ENCODE measurements around the gene APOH. TPM values are rescaled to one million over a fixed set of nuclear protein-coding genes. Genes with fewer than 3 reads are reported as not detected.

Gene APOH
- total and polyA plus RNA-seq, 2 of the 13 experiments (the other 11 are each of a cell fraction or from before 2014, with no cell fraction given): 4,846 to 5,748 TPM

DNA sequence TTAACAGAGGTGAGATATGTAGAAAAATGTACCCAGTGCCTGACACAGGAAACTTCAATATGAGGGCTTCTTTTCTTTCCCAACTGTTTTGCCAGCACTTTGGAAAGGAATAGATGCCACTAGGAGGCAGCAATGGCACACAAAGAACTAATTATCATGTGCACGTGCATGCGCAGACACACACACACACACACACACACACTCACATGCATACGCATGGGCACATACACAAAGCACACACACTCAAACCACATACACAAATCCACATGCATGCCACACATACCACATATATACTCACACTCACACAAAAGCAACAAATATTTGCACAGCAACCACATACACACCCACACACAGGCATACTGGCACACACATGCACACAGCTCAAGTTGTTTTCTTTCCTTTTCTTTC is 28.5 kb downstream of the APOH start (continued):
- TF ChIP-seq, protein P1, sequence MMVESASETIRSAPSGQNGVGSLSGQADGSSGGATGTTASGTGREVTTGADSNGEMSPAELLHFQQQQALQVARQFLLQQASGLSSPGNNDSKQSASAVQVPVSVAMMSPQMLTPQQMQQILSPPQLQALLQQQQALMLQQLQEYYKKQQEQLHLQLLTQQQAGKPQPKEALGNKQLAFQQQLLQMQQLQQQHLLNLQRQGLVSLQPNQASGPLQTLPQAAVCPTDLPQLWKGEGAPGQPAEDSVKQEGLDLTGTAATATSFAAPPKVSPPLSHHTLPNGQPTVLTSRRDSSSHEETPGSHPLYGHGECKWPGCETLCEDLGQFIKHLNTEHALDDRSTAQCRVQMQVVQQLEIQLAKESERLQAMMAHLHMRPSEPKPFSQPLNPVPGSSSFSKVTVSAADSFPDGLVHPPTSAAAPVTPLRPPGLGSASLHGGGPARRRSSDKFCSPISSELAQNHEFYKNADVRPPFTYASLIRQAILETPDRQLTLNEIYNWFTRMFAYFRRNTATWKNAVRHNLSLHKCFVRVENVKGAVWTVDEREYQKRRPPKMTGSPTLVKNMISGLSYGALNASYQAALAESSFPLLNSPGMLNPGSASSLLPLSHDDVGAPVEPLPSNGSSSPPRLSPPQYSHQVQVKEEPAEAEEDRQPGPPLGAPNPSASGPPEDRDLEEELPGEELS (CRISPR knock-in tag; IDR thresholded peaks at IDR 0.05): peak; percentile 40; the same call in 1 of the 2 replicates
- TF ChIP-seq ZNF34 (CRISPR knock-in tag; IDR thresholded peaks at IDR 0.05; ENCODE audit: borderline replicate concordance) (no peak), SNRNP70 (IDR thresholded peaks at IDR 0.05; ENCODE audit: low read depth, low read length) (no peak), ZNF589 (CRISPR knock-in tag; conservative IDR thresholded peaks at IDR 0.05) (no peak), FOXM1 (CRISPR knock-in tag; IDR thresholded peaks at IDR 0.05) (no peak), JUN (CRISPR knock-in tag; IDR thresholded peaks at IDR 0.05) (no peak), RBAK (CRISPR knock-in tag; IDR thresholded peaks at IDR 0.05) (no peak), ZNF619 (CRISPR knock-in tag; IDR thresholded peaks at IDR 0.05) (peak; percentile 41; the same call in 1 of the 2 replicates), NBN (conservative IDR thresholded peaks at IDR 0.05) (peak; percentile 76; the same call in 1 of the 2 replicates), SOX5 (CRISPR knock-in tag; IDR thresholded peaks at IDR 0.05; ENCODE audit: borderline replicate concordance) (peak; percentile 77), SOX13 (IDR thresholded peaks at IDR 0.05) (no peak), SOX13 (CRISPR knock-in tag; conservative IDR thresholded peaks at IDR 0.05 in 1 of 2, IDR thresholded peaks at IDR 0.05 in 1 of 2) (peak in 1 of 2 experiments; percentile 58; a peak in 2 of 4 replicates), ELF3 (CRISPR knock-in tag; IDR thresholded peaks at IDR 0.05) (peak; percentile 57; the same call in 1 of the 2 replicates), KLF11 (CRISPR knock-in tag; IDR thresholded peaks at IDR 0.05) (0 out of 2 replicates have a peak, but pooled peaks have one; percentile 57), PHB2 (IDR thresholded peaks at IDR 0.05; ENCODE audit: partially characterized antibody) (no peak), MXD4 (CRISPR knock-in tag; IDR thresholded peaks at IDR 0.05) (peak; percentile 77; the same call in 1 of the 2 replicates), CHD4 (IDR thresholded peaks at IDR 0.05; ENCODE audit: borderline replicate concordance, low read length) (no peak; the same call in 1 of the 2 replicates), MATR3 (CRISPR knock-in tag; IDR thresholded peaks at IDR 0.05) (no peak), ASH2L (IDR thresholded peaks at IDR 0.05; ENCODE audit: insufficient read length, low read depth, low read length) (peak; percentile 63), ZNF724P (CRISPR knock-in tag; IDR thresholded peaks at IDR 0.05; ENCODE audit: borderline replicate concordance) (no peak), ZNF543 (CRISPR knock-in tag; IDR thresholded peaks at IDR 0.05) (no peak)
- TF ChIP-seq, protein P2, sequence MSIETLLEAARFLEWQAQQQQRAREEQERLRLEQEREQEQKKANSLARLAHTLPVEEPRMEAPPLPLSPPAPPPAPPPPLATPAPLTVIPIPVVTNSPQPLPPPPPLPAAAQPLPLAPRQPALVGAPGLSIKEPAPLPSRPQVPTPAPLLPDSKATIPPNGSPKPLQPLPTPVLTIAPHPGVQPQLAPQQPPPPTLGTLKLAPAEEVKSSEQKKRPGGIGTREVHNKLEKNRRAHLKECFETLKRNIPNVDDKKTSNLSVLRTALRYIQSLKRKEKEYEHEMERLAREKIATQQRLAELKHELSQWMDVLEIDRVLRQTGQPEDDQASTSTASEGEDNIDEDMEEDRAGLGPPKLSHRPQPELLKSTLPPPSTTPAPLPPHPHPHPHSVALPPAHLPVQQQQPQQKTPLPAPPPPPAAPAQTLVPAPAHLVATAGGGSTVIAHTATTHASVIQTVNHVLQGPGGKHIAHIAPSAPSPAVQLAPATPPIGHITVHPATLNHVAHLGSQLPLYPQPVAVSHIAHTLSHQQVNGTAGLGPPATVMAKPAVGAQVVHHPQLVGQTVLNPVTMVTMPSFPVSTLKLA (IDR thresholded peaks at IDR 0.05): peak; percentile 94
- TF ChIP-seq, protein P3, sequence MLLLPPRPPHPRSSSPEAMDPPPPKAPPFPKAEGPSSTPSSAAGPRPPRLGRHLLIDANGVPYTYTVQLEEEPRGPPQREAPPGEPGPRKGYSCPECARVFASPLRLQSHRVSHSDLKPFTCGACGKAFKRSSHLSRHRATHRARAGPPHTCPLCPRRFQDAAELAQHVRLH (CRISPR knock-in tag; IDR thresholded peaks at IDR 0.05; ENCODE audit: borderline replicate concordance, low read depth): peak; percentile 57; the same call in 1 of the 2 replicates
- TF ChIP-seq, protein P4, sequence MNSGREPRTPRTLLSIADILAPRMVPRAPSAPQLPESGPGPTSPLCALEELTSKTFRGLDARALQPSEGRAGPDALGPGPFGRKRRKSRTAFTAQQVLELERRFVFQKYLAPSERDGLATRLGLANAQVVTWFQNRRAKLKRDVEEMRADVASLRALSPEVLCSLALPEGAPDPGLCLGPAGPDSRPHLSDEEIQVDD (CRISPR knock-in tag; IDR thresholded peaks at IDR 0.05; ENCODE audit: borderline replicate concordance): no peak
- TF ChIP-seq, protein P5, sequence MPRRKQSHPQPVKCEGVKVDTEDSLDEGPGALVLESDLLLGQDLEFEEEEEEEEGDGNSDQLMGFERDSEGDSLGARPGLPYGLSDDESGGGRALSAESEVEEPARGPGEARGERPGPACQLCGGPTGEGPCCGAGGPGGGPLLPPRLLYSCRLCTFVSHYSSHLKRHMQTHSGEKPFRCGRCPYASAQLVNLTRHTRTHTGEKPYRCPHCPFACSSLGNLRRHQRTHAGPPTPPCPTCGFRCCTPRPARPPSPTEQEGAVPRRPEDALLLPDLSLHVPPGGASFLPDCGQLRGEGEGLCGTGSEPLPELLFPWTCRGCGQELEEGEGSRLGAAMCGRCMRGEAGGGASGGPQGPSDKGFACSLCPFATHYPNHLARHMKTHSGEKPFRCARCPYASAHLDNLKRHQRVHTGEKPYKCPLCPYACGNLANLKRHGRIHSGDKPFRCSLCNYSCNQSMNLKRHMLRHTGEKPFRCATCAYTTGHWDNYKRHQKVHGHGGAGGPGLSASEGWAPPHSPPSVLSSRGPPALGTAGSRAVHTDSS (CRISPR knock-in tag; conservative IDR thresholded peaks at IDR 0.05): no peak
- TF ChIP-seq, protein P6, sequence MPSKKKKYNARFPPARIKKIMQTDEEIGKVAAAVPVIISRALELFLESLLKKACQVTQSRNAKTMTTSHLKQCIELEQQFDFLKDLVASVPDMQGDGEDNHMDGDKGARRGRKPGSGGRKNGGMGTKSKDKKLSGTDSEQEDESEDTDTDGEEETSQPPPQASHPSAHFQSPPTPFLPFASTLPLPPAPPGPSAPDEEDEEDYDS (CRISPR knock-in tag; IDR thresholded peaks at IDR 0.05): no peak

Measured in HepG2 (cell line).